Epithelial cell of esophagus (primary cell): ENCODE data around the gene ACTRT2.

Experiments used
- DNase-seq: peaks from one replicate; pipeline ENCODE4 v3.0.0; 2010; ENCODE audit warnings: low read depth
- H3K4me3 ChIP-seq: 2 replicates; pipeline ENCODE4 v1.5.1; 2011; ENCODE audit warnings: mild to moderate bottlenecking, low read length, control low read depth
- TF ChIP-seq, protein P1 (sequence below): IDR thresholded peaks from 2 replicates; pipeline ENCODE4 v1.5.1; 2011; ENCODE audit warnings: low read depth, mild to moderate bottlenecking, low read length, control low read depth, inconsistent platforms; ENCODE audit not compliant: insufficient read depth; ENCODE audit errors: missing control alignments

ACTRT2 gene

GRCh38 chr1:3024019-3024418 lies 2.8 kb downstream of the ACTRT2 start:
- TF ChIP-seq, protein P1, sequence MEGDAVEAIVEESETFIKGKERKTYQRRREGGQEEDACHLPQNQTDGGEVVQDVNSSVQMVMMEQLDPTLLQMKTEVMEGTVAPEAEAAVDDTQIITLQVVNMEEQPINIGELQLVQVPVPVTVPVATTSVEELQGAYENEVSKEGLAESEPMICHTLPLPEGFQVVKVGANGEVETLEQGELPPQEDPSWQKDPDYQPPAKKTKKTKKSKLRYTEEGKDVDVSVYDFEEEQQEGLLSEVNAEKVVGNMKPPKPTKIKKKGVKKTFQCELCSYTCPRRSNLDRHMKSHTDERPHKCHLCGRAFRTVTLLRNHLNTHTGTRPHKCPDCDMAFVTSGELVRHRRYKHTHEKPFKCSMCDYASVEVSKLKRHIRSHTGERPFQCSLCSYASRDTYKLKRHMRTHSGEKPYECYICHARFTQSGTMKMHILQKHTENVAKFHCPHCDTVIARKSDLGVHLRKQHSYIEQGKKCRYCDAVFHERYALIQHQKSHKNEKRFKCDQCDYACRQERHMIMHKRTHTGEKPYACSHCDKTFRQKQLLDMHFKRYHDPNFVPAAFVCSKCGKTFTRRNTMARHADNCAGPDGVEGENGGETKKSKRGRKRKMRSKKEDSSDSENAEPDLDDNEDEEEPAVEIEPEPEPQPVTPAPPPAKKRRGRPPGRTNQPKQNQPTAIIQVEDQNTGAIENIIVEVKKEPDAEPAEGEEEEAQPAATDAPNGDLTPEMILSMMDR = no peak
- no peak for DNase-seq

DNA sequence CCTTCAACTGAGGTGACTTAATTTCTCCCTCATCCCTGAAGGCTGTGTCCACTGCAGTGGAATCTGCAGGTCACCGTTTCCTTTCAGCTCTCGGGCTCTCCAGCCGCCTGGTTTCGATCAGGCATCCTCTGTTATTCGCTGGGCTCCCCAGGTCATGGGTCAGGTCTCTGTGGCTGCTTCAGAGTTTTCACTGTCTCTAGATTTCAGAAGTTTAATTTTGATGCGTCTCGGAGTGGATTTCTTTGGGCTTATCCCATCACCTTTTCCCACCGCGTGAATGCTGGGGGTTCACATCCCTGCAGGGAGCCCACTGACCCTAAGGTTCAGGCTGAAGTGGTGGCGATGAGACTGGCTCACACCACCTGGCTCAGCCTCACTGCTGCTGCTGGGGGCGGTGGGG lies 3.3 kb downstream of the ACTRT2 start:
- H3K4me3 ChIP-seq = no peak overlapping the region
- TF ChIP-seq, protein P1 = no peak
- DNase-seq = no peak

More at GRCh38 chr1:3024019-3024418, 2.8 kb downstream of the ACTRT2 start:
- no peak overlapping the region for H3K4me3 ChIP-seq

DNA sequence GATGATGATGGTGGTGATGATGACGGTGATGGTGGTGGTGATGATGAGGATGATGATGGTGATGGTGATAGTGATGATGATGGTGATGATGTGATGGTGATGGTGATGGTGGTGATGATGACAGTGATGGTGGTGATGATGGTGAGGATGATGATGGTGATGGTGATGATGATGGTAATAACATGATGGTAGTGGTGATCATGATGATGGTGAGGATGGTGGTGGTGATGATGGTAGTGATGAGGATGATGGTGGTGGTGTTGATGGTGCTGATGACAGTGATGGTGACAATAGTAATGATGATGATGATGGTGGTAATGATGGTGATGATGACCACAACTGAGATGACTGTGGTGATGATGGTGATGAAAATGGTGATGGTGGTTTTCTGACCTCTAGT lies 4.9 kb downstream of the ACTRT2 start:
- TF ChIP-seq, protein P1 = no peak
- no peak overlapping the region for H3K4me3 ChIP-seq
- no peak for DNase-seq

- no peak overlapping the region for H3K4me3 ChIP-seq
- DNase-seq = no peak
- TF ChIP-seq, protein P1 = no peak
Measured at GRCh38 chr1:3026581-3027391, 5.5 kb downstream of the ACTRT2 start.

DNA sequence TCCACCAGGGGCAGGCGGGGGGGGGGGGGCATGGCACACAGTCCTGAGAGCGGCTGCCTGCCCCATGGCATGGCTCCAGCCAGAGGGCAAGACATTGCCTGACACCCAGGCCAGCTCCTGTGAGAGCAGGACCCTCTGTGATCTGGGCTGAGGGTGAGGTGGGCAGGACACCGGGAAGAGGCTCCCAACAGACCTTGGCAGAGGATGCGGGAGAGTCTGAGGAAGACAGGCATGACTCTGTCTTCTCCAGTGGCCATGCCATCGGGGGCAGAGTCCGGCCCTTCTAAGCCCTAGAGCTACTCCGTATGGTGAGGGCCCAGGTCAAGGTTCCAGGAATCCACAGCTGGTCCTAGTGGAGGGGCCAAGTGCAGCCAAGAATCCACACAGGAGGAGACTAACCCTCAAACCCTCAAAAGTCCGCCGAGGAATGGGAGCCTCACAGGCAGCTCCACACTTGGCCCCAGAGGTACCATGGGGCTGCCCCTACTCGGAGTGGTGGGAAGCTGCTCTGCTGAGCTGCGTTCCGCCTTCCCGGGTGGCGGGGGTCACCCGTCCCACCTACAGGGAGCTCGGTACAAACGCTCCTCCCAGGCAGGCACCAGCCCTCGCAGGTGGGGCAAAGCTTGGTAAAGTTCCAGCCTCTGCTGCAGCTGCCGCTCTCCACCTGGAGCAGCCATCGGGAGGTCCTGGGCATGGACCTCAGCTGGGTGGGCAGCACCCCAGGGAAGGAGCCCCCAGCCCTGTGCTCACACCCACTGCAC lies 6.5 kb downstream of the ACTRT2 start:
- H3K4me3 ChIP-seq = no peak overlapping the region
- DNase-seq = no peak
- TF ChIP-seq, protein P1 = no peak

GRCh38 chr1:3028531-3029282 lies 7.4 kb downstream of the ACTRT2 start:
- no peak overlapping the region for H3K4me3 ChIP-seq
- DNase-seq = no peak
- TF ChIP-seq, protein P1 = no peak
